ENCODE measurements around the gene CES1. TPM values are rescaled to one million over a fixed set of nuclear protein-coding genes. Genes with fewer than 3 reads are reported as not detected.

Gene CES1
- total and polyA plus RNA-seq, 2 donors (not counting 1 experiment from before 2014, with no cell fraction given), result 15.0 to 41.6 TPM

DNA sequence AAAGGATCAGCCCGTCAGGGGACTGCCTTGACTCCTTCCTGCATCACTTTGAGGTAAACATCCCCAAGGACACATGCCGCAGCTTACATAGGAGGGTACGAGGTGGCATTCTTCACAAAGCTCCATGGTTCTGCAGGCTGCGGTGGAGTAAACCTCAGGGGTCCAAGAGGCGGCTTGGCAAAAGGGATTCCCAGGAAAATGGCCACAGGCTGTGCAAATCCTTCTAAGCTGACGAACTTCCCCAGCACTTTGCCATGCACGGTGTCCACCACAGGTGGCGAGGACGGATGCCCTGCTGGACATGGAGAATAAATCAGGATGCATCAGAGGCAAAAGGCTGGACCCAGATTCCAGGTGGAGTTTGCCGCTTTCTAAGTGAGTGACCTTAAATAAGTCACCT lies 4.2 kb downstream of the CES1 start:
- Histone ChIP-seq H3K27ac (ENCODE audit: insufficient read depth, low read length) (no peak overlapping the region), H3K36me3 (ENCODE audit: control insufficient read depth, insufficient read depth, low read length) (no peaks in the 10 kb centered on the region), H4K20me1 (ENCODE audit: control insufficient read depth, extremely low read depth, insufficient read depth, low read length) (no peaks in the 10 kb centered on the region), H3K4me3 (replicated peaks in 1 of 4; ENCODE audit: control extremely low read depth in 1 of 4, insufficient read depth in 1 of 4, low read depth in 3 of 4, low read length in 4 of 4) (no peak overlapping the region), H3K9me3 (ENCODE audit: control insufficient read depth, insufficient read depth, low read depth, low read length) (no peaks in the 10 kb centered on the region), H2AFZ (ENCODE audit: low read length) (no peak overlapping the region), H3K27me3 (ENCODE audit: control insufficient read depth, insufficient read depth, low read length) (peaks cover 4% of the 10 kb centered on the region), H3K9ac (ENCODE audit: insufficient read depth, low read length) (no peak overlapping the region), H3K4me2 (ENCODE audit: extremely low read depth, insufficient read depth, low read length) (no peak overlapping the region), H3K4me1 (ENCODE audit: control insufficient read depth, extremely low read depth, insufficient read depth, low read length) (no peaks in the 10 kb centered on the region), H3K79me2 (ENCODE audit: control insufficient read depth, insufficient read depth, low read length) (no peaks in the 10 kb centered on the region)
- TF ChIP-seq, protein P1, sequence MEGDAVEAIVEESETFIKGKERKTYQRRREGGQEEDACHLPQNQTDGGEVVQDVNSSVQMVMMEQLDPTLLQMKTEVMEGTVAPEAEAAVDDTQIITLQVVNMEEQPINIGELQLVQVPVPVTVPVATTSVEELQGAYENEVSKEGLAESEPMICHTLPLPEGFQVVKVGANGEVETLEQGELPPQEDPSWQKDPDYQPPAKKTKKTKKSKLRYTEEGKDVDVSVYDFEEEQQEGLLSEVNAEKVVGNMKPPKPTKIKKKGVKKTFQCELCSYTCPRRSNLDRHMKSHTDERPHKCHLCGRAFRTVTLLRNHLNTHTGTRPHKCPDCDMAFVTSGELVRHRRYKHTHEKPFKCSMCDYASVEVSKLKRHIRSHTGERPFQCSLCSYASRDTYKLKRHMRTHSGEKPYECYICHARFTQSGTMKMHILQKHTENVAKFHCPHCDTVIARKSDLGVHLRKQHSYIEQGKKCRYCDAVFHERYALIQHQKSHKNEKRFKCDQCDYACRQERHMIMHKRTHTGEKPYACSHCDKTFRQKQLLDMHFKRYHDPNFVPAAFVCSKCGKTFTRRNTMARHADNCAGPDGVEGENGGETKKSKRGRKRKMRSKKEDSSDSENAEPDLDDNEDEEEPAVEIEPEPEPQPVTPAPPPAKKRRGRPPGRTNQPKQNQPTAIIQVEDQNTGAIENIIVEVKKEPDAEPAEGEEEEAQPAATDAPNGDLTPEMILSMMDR (conservative IDR thresholded peaks at IDR 0.05 in 1 of 2, IDR thresholded peaks at IDR 0.05 in 1 of 2; ENCODE audit: low read depth in 1 of 2, low read length in 2 of 2), result no peak
- no peak for TF ChIP-seq EZH2 (IDR thresholded peaks at IDR 0.05; ENCODE audit: low read length, missing control alignments)
- no peak for DNase-seq (ENCODE audit: low read depth in 2 of 2)

DNA sequence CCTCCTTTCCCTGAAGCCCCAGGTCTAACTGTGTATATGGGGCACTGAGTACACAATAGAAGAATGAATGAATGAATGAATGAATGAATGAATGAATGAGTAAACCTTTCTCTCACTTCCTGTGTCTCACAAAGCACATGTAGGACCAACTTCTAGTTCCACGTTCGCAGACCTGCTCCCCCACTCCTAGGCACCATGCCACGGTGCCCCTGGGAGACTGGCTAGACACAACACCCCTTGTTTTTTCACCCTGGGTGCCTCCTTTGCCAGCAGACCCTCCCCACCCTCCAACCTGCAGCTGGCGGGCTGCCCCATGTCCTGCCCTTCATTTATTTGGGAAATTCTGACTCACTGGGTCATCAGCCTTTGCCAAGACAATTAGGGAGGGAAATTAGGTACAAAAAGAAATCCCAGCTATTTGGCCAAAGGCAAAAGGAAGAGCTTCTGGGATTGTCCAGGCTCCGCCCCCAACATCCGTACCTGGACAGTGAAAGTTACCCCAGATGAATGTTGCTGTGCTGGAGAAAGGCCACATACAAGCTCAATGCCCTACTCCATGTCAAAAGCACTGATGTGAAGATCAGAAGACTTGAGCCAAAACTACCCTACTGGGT lies 7.7 kb downstream of the CES1 start:
- Histone ChIP-seq H3K4me3 (replicated peaks in 1 of 4; ENCODE audit: control extremely low read depth in 1 of 4, insufficient read depth in 1 of 4, low read depth in 3 of 4, low read length in 4 of 4) (no peak overlapping the region), H3K27ac (ENCODE audit: insufficient read depth, low read length) (no peak overlapping the region), H3K4me2 (ENCODE audit: extremely low read depth, insufficient read depth, low read length) (no peak overlapping the region), H3K36me3 (ENCODE audit: control insufficient read depth, insufficient read depth, low read length) (no peaks in the 10 kb centered on the region), H4K20me1 (ENCODE audit: control insufficient read depth, extremely low read depth, insufficient read depth, low read length) (no peaks in the 10 kb centered on the region), H3K27me3 (ENCODE audit: control insufficient read depth, insufficient read depth, low read length) (no peaks in the 10 kb centered on the region), H2AFZ (ENCODE audit: low read length) (no peak overlapping the region), H3K4me1 (ENCODE audit: control insufficient read depth, extremely low read depth, insufficient read depth, low read length) (no peaks in the 10 kb centered on the region), H3K79me2 (ENCODE audit: control insufficient read depth, insufficient read depth, low read length) (no peaks in the 10 kb centered on the region), H3K9me3 (ENCODE audit: control insufficient read depth, insufficient read depth, low read depth, low read length) (no peaks in the 10 kb centered on the region), H3K9ac (ENCODE audit: insufficient read depth, low read length) (no peak overlapping the region)
- TF ChIP-seq, protein P1 (conservative IDR thresholded peaks at IDR 0.05 in 1 of 2, IDR thresholded peaks at IDR 0.05 in 1 of 2; ENCODE audit: low read depth in 1 of 2, low read length in 2 of 2), result no peak
- no peak for TF ChIP-seq EZH2 (IDR thresholded peaks at IDR 0.05; ENCODE audit: low read length, missing control alignments)
- DNase-seq (ENCODE audit: low read depth in 2 of 2), result no peak

DNA sequence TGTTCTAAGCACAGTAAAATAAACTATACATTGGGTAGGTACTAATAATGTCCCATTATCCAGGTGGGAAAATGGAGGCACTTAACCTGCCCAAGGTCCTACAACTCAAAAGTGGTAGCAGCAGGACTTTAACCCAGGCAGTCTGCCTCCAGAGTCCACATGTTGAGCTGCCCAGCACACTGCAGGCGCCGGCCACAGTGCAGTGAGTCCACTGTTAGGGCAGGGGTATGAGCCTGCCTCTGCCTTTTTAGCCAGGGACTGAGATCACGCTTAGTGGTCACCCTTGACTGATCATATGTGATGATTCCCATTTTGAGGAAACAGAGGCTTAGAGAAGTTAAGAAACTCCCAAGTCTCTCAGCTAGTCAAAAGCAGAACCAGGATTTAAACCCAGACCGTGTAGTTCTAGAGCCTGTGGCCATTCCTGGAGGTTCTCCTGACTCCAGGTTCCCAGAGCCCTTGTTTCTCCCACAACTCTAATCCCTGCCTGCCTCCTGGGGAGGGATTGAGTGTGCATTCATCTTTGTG lies 8.4 kb downstream of the CES1 start:
- Histone ChIP-seq H3K36me3 (ENCODE audit: control insufficient read depth, insufficient read depth, low read length) (no peaks in the 10 kb centered on the region), H3K4me1 (ENCODE audit: control insufficient read depth, extremely low read depth, insufficient read depth, low read length) (no peaks in the 10 kb centered on the region), H3K27me3 (ENCODE audit: control insufficient read depth, insufficient read depth, low read length) (no peaks in the 10 kb centered on the region), H3K9me3 (ENCODE audit: control insufficient read depth, insufficient read depth, low read depth, low read length) (no peaks in the 10 kb centered on the region), H3K9ac (ENCODE audit: insufficient read depth, low read length) (no peak overlapping the region), H3K27ac (ENCODE audit: insufficient read depth, low read length) (no peak overlapping the region), H3K4me2 (ENCODE audit: extremely low read depth, insufficient read depth, low read length) (no peak overlapping the region), H4K20me1 (ENCODE audit: control insufficient read depth, extremely low read depth, insufficient read depth, low read length) (no peaks in the 10 kb centered on the region), H3K4me3 (replicated peaks in 1 of 4; ENCODE audit: control extremely low read depth in 1 of 4, insufficient read depth in 1 of 4, low read depth in 3 of 4, low read length in 4 of 4) (no peak overlapping the region), H3K79me2 (ENCODE audit: control insufficient read depth, insufficient read depth, low read length) (no peaks in the 10 kb centered on the region), H2AFZ (ENCODE audit: low read length) (no peak overlapping the region)
- TF ChIP-seq, protein P1 (conservative IDR thresholded peaks at IDR 0.05 in 1 of 2, IDR thresholded peaks at IDR 0.05 in 1 of 2; ENCODE audit: low read depth in 1 of 2, low read length in 2 of 2), result no peak
- no peak for TF ChIP-seq EZH2 (IDR thresholded peaks at IDR 0.05; ENCODE audit: low read length, missing control alignments)
- DNase-seq (ENCODE audit: low read depth in 2 of 2), result no peak

All from fibroblast of lung (primary cell).